Measurements from ENCODE around the gene PGC. TPM values are rescaled to one million over a fixed set of nuclear protein-coding genes. Genes with fewer than 3 reads are reported as not detected.

The PGC gene
- total RNA-seq (under 1 TPM in 1 of 4 donors, not detected in 3; 0.42 TPM), polyA plus RNA-seq (1.00 TPM)
- long read RNA-seq, donor 1 = 0 reads
- long read RNA-seq, donor 2 = 0 reads
- long read RNA-seq, donor 3 = 0 reads
- long read RNA-seq, donor 4 = 0 reads

- no peak within 1 kb of the TSS for H3K4me3 ChIP-seq (ENCODE audit: low read length)
- 89% methylated on average over 15 of the region's 15 CpGs for WGBS
- no peak for ATAC-seq
- H3K9me3 ChIP-seq (ENCODE audit: control insufficient read depth, low read length) = no peaks in the 10 kb centered on the region
- H3K27me3 ChIP-seq (ENCODE audit: control insufficient read depth, insufficient read depth) = no peaks in the 10 kb centered on the region
- no peak for DNase-seq
- intact Hi-C loops (cut with DNase I) = no loop called here
- H3K4me1 ChIP-seq (ENCODE audit: control insufficient read depth, insufficient read depth, low read length) = no peaks in the 10 kb centered on the region
- H3K27ac ChIP-seq (ENCODE audit: low read length) = no peak within 1 kb of the TSS
Measured at GRCh38 chr6:41747256-41748101, at the start of gene PGC. PGC (minus strand) TSS chr6:41747397; CDS start chr6:41747334, 63 bp downstream.

GRCh38 chr6:41796474-41796873, 49.3 kb upstream of the PGC start:
- Histone ChIP-seq H3K9me3 (ENCODE audit: control insufficient read depth, low read length) (no peaks in the 10 kb centered on the region), H3K27me3 (ENCODE audit: control insufficient read depth, insufficient read depth) (no peaks in the 10 kb centered on the region), H3K4me3 (ENCODE audit: low read length) (no peak overlapping the region), H3K4me1 (ENCODE audit: control insufficient read depth, insufficient read depth, low read length) (peaks cover 2% of the 10 kb centered on the region), H3K27ac (ENCODE audit: low read length) (no peak overlapping the region)
- no peak for DNase-seq
- no peak for ATAC-seq
- intact Hi-C loops (cut with DNase I) = loop anchor here in 1 of 4 donors (10.0 kb wide), 1 partner anchor 138 kb away; no protein-coding TSS in a partner anchor
- WGBS = 91% methylated on average over 2 of the region's 2 CpGs

DNA sequence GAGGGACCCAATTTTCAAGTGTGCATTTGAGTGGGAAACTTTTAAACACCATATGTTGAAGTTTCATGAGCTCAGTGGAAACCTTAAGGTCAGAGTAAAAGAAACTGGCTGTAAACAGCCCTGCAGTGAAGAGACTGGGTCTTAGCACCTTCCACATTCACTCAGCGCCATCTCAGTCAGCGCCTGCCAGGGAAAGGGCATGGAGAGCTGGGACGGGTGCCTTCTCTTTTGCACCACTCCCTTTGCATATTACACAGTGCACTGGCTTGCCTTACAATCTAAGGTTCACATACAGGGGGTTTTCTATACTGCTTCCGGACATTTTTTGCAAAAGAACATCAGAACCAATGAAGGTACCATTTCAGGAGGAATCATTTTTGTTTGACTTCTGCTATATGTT, 44.8 kb upstream of the PGC start:
- peaks cover 2% of the 10 kb centered on the region for H3K4me1 ChIP-seq (ENCODE audit: control insufficient read depth, insufficient read depth, low read length)
- 74% methylated on average over 4 of the region's 4 CpGs for WGBS

DNA sequence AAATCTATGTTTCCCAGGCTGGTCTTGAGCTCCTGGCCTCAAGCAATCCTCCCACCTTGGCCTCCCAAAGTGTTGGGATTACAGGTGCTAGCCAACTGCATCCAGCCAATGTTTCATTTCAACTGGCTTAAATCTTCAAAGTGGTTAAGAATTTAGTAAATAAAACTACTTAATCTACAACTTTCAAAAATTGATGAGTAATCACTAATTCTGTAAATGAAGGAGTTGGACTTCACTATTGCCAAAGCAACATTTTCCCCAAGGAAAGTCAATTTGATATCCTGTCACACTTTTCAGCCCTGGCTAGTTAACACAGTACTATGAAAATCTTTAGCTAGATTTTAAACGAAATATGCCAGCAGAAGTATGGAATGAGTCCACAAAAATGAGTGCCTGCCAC, 44.1 kb upstream of the PGC start:
- Histone ChIP-seq H3K27ac (ENCODE audit: low read length) (no peak overlapping the region), H3K4me3 (ENCODE audit: low read length) (no peak overlapping the region), H3K27me3 (ENCODE audit: control insufficient read depth, insufficient read depth) (no peaks in the 10 kb centered on the region), H3K9me3 (ENCODE audit: control insufficient read depth, low read length) (no peaks in the 10 kb centered on the region), H3K4me1 (ENCODE audit: control insufficient read depth, insufficient read depth, low read length) (peaks cover 2% of the 10 kb centered on the region)
- ATAC-seq (no peak), DNase-seq (no peak)
- WGBS = 74% methylated on average over 1 of the region's 1 CpG
- intact Hi-C loops (cut with DNase I) = loop anchor here in 1 of 4 donors (10.0 kb wide), 1 partner anchor 143 kb away; no protein-coding TSS in a partner anchor

More for the DNA sequence above, 44.8 kb upstream of the PGC start:
- no peak overlapping the region for H3K4me3 ChIP-seq (ENCODE audit: low read length)
- intact Hi-C loops (cut with DNase I) = loop anchor here in 1 of 4 donors (10.0 kb wide), 1 partner anchor 143 kb away; no protein-coding TSS in a partner anchor
- DNase-seq (no peak), ATAC-seq (no peak)
- no peaks in the 10 kb centered on the region for H3K27me3 ChIP-seq (ENCODE audit: control insufficient read depth, insufficient read depth)
- H3K9me3 ChIP-seq (ENCODE audit: control insufficient read depth, low read length) = no peaks in the 10 kb centered on the region
- no peak overlapping the region for H3K27ac ChIP-seq (ENCODE audit: low read length)

DNA sequence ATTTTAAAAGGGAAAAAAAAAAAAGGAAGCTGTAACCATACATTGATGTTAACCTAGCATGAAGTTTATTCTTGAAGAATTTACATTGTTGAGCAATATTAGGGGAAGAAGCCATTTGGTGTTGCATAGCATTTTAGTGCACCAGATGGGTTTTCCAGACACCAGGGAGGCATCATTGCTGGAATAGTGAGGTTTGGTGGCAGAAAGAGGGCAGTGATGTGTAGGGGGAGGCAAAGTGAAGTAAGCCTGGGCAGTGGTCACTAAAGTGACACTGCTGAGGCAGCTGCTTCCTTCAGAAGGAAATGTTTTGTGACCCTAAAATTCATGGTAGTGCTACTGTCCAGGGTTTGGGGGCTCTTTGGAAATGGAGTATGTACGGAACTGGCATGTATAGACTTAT, 42.8 kb upstream of the PGC start:
- intact Hi-C loops (cut with DNase I) = loop anchor here in 1 of 4 donors (10.0 kb wide), 1 partner anchor 145 kb away; no protein-coding TSS in a partner anchor
- 96% methylated on average over 1 of the region's 1 CpG for WGBS
- no peaks in the 10 kb centered on the region for H3K27me3 ChIP-seq (ENCODE audit: control insufficient read depth, insufficient read depth)
- H3K9me3 ChIP-seq (ENCODE audit: control insufficient read depth, low read length) = no peaks in the 10 kb centered on the region
- H3K27ac ChIP-seq (ENCODE audit: low read length) = no peak overlapping the region
- no peak for ATAC-seq
- no peak for DNase-seq
- H3K4me1 ChIP-seq (ENCODE audit: control insufficient read depth, insufficient read depth, low read length) = peaks cover 2% of the 10 kb centered on the region
- H3K4me3 ChIP-seq (ENCODE audit: low read length) = no peak overlapping the region

GRCh38 chr6:41789390-41789724, 42.2 kb upstream of the PGC start:
- Histone ChIP-seq H3K27ac (ENCODE audit: low read length) (no peak overlapping the region), H3K4me3 (ENCODE audit: low read length) (no peak overlapping the region), H3K4me1 (ENCODE audit: control insufficient read depth, insufficient read depth, low read length) (peaks cover 2% of the 10 kb centered on the region), H3K9me3 (ENCODE audit: control insufficient read depth, low read length) (no peaks in the 10 kb centered on the region), H3K27me3 (ENCODE audit: control insufficient read depth, insufficient read depth) (no peaks in the 10 kb centered on the region)
- no peak for DNase-seq
- intact Hi-C loops (cut with DNase I) = loop anchor here in 3 of 4 donors (10.0 kb wide), 2 partner anchors 135 to 145 kb away; partner anchors contain the start of genes BYSL (in 1 of the 3) and MED20 (in 1 of the 3)
- ATAC-seq = no peak
- 71% methylated on average over 3 of the region's 3 CpGs for WGBS

GRCh38 chr6:41787219-41787917, 40.2 kb upstream of the PGC start, which contains the start of gene TOMM6:
TOMM6 (plus strand) TSS chr6:41787694; CDS start chr6:41787698, 4 bp downstream.
- H3K4me3 ChIP-seq (ENCODE audit: low read length) = peak within 1 kb of the TSS; percentile 68
- peak within 1 kb of the TSS; percentile 94 for H3K27ac ChIP-seq (ENCODE audit: low read length)
- intact Hi-C loops (cut with DNase I) = loop anchor here (2.0 to 10.0 kb wide), 3 partner anchors 137 to 257 kb away; partner anchors contain the start of genes BYSL (in 1 of the 4) and MED20 (in 1 of the 4)
- ATAC-seq = peak; percentile 89 to 91
- no peaks in the 10 kb centered on the region for H3K9me3 ChIP-seq (ENCODE audit: control insufficient read depth, low read length)
- no peaks in the 10 kb centered on the region for H3K4me1 ChIP-seq (ENCODE audit: control insufficient read depth, insufficient read depth, low read length)
- WGBS = under 1% methylated on average over 55 of the region's 55 CpGs
- H3K27me3 ChIP-seq (ENCODE audit: control insufficient read depth, insufficient read depth) = no peaks in the 10 kb centered on the region
- peak; percentile 96 to 98 (median 98) for DNase-seq

GRCh38 chr6:41786451-41787218, 39.4 kb upstream of the PGC start:
- DNase-seq = peak; percentile 91 to 97 (median 96)
- no peaks in the 10 kb centered on the region for H3K4me1 ChIP-seq (ENCODE audit: control insufficient read depth, insufficient read depth, low read length)
- peak; percentile 93 to 94 for ATAC-seq
- intact Hi-C loops (cut with DNase I) = loop anchor here (2.0 to 10.0 kb wide), 3 partner anchors 138 to 258 kb away; partner anchors contain the start of genes BYSL (in 1 of the 4) and MED20 (in 1 of the 4)
- H3K27me3 ChIP-seq (ENCODE audit: control insufficient read depth, insufficient read depth) = no peaks in the 10 kb centered on the region
- peak overlapping the region; percentile 94 for H3K27ac ChIP-seq (ENCODE audit: low read length)
- peak overlapping the region; percentile 68 for H3K4me3 ChIP-seq (ENCODE audit: low read length)
- H3K9me3 ChIP-seq (ENCODE audit: control insufficient read depth, low read length) = no peaks in the 10 kb centered on the region
- under 1% methylated on average over 58 of the region's 58 CpGs for WGBS

- Histone ChIP-seq H3K27ac (ENCODE audit: low read length) (peak overlapping the region; percentile 49), H3K27me3 (ENCODE audit: control insufficient read depth, insufficient read depth) (no peaks in the 10 kb centered on the region), H3K9me3 (ENCODE audit: control insufficient read depth, low read length) (no peaks in the 10 kb centered on the region), H3K4me1 (ENCODE audit: control insufficient read depth, insufficient read depth, low read length) (no peaks in the 10 kb centered on the region), H3K4me3 (ENCODE audit: low read length) (peak overlapping the region; percentile 68)
- WGBS = 16% methylated on average over 29 of the region's 29 CpGs
- ATAC-seq = peak; percentile 0 to 4
- DNase-seq = peak; percentile 55 to 80 (median 76)
- intact Hi-C loops (cut with DNase I) = loop anchor here (2.0 to 10.0 kb wide), 3 partner anchors 139 to 259 kb away; partner anchors contain the start of genes BYSL (in 1 of the 4) and MED20 (in 1 of the 4)
Measured at GRCh38 chr6:41785689-41786450, 38.7 kb upstream of the PGC start.

All from right cardiac atrium (tissue), 5 donors.